GM12873 (cell line): ENCODE results near the gene TNFRSF12A.

Experiments
- CTCF ChIP-seq: IDR thresholded peaks from 2 replicates; pipeline ENCODE4 v1.5.1; 2012; ENCODE audit warnings: low read depth, mild to moderate bottlenecking, moderate library complexity, low read length, control low read depth; ENCODE audit not compliant: insufficient read depth; ENCODE audit errors: missing control alignments

TNFRSF12A gene

GRCh38 chr16:3019594-3020246 is 448 bp upstream of the TNFRSF12A start:
- TF ChIP-seq CTCF, result no peak

- TF ChIP-seq CTCF, result no peak
Observed at GRCh38 chr16:3020604-3021448, 658 bp downstream of the TNFRSF12A start.

GRCh38 chr16:3021449-3022207 is 1.5 kb downstream of the TNFRSF12A start:
- peak; percentile 37 for TF ChIP-seq CTCF

GRCh38 chr16:3022208-3022683 is 2.1 kb downstream of the TNFRSF12A start:
- no peak for TF ChIP-seq CTCF

- no peak for TF ChIP-seq CTCF
Observed at GRCh38 chr16:3022684-3023414, 2.7 kb downstream of the TNFRSF12A start.

GRCh38 chr16:3023415-3023668 is 3.2 kb downstream of the TNFRSF12A start:
- TF ChIP-seq CTCF, result no peak
